Forelimb muscle (tissue), 1 donor: ENCODE data around the gene AHCY. TPM values are rescaled to one million over a fixed set of nuclear protein-coding genes. Genes with fewer than 3 reads are reported as not detected.
"Not testable (repeated sequence)": the region's sequence is repeated elsewhere in the genome, so short reads cannot be mapped to it uniquely, and the experiment has no call there.

Source experiments
- DNase-seq: peaks from one replicate; pipeline ENCODE4 v3.0.0-alpha.2; 2013; ENCODE audit warnings: low read depth
- polyA plus RNA-seq: library from polyadenylated mRNA; unstranded; fragments of 120-200 nt; gene quantifications from one replicate; pipeline ENCODE4 v1.2.1, GENCODE V29; 2013; ENCODE audit not compliant: insufficient read length

Gene AHCY
- polyA plus RNA-seq, 1 donor, result 219 TPM

DNA sequence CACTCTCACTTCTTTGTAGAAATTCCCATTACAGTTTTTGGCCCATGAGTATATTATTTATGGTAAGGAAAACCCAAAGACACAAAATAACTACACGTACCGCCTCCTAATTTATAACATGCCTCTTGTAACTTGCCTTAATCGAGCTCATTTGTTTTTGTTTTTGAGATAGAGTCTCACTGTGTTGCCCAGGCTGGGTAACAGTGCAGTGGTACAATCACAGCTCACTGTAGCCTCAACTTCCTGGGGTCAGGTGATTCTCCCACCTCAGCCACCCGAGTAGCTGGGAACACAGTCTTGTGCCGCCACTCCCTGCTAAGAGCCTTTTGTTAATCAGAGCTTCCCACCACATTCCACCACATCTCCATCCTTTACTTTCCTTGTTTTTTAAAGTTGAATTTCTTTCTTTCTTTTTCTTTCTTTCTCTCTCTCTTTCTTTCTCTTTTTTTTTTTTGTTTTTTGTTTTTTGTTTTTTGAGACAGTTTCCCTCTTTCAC is 46.5 kb downstream of the AHCY start:
- no peak for DNase-seq

DNA sequence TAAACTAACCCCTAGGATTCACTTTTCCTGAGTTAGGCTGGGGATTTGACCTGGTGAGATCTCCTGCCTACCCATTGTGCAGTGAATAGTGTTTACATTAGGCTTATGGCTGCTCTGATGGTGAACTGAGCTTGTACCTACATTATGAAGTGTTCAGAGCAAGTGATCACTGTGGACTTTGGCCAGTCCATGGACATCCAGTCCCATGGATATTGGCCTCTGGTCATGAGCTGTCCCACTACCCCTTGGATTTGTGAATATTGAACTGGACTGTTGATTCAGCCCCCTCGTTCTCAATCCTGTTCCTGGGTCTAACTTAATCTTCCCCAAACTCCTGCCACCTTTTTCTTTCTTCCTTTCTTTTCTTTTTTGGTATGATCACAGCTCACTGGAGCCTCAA is 48.2 kb downstream of the AHCY start:
- no peak for DNase-seq

DNA sequence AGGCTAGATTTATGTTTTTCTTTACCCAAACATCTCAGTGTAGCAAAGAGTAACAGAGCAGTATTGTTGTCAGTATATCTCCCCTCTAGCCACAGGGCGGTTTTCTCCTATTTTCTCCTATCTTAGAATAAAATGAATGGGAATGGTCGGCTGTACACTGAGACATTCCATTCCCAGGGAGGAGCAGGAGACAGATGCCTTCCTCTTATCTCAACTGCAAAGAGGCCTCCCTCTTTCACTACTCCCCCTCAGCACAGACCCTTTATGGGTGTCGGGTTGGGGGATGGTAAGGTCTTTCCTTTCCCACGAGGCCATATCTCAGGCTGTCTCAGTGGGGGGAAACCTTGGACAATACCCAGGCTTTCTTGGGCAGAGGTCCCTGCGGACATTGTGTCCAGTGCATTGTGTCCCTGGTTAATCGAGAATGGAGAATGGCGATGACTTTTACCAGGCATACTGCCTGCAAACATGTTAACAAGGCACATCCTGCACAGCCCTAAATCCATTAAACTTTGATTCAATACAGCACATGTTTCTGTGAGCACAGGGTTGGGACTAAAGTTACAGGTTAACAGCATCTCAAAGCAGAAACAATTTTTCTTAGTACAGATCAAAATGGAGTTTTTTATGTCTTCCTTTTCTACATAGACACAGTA is 50.6 kb downstream of the AHCY start:
- DNase-seq, result not testable (repeated sequence)

DNA sequence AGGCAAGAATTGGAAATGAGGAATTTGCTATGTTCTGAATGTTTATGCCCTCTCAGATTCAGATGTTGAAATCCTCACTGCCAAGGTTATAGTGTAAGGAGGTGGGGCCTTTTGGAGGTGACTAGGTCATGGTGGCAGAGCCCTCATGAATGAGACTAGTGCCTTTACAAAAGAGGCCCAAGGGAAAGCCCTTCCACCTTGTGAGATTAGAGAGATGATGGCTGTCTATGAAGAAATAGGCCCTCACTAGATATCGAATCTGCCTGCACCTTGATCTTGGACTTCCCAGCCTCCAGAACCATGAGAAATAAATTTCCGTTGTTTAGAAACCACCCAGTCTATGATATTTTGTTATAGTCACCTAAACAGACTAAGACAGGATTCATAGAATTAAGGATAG is 51.5 kb downstream of the AHCY start:
- no peak for DNase-seq

DNA sequence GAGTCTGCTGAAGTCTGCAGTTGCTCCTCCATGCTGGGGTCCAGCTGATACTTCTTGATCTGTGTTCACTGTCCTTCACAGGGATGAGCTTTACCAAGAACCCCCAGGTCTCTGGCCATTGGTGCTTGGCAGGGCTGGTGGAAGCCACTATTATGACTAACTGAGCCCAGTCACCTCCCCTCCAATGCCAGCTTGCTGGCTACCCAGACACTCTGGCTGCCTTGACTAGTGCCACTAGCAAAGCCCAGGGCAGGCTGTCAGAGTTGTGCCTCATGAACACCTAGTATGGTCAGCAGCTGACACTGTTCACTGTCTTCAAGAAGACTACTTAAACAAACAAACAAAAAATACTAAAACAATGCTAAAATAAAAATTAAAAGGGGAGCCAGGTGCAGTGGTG is 53.1 kb downstream of the AHCY start:
- DNase-seq, result no peak

DNA sequence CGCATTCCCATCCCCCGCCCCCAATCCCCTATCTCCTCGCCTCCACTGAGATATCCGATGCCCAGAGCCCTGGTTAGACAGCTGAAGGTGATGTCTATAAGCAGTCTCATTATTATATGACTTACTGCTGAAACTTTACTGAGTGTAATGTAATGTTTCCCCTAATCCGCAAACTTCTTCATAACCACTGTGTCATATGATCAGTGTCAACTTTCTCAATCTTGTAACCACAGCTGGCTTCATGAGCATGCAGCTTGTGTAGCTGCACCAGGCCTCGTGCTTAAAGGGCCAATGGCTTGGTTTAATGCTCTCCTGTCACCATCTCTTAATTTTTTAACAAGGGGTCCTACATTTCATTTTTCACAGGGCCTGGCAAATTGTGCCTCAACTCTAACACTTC is 53.9 kb downstream of the AHCY start:
- no peak for DNase-seq

DNA sequence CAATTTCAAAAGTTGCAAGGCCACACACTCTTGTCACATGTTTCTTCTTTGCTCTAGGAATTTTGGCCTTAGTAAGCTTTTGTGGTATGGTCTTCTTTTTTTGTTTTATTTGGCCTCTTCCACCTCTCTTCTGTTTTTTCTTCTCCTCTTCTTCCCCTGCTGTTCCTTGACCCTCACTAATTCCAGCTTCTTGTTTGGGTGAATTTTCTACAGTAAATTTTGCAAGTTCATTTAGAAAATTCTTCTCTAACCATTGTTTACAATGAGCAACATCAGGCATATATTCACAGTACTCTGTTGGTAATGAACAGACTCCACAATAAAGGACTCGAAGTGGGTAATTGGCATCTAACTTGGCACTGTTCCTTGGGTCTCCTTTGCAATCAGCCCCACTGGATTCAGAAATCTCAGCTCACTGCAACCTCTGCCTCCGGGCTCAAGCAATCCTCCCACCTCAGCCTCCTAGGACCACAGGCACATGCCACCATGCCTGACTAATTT is 57.0 kb downstream of the AHCY start:
- DNase-seq, result no peak

DNA sequence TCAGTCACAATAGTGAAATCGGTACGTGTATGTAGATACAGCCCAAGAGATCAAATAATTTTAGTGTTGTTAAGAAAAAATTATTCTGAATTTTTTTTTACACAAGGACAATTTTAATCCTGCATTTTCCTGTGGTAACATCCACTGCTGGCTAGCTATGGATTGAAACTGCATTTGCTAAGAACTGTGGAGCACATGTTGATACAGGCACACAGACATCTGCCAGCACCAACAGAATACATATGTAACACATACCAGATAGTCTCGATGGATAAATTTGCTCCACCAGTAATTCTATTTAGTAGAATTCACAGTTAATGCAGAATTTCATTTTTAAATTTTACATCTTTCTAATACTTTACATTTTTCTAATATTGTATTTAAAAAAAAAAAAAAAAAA is 59.8 kb downstream of the AHCY start:
- DNase-seq, result no peak

DNA sequence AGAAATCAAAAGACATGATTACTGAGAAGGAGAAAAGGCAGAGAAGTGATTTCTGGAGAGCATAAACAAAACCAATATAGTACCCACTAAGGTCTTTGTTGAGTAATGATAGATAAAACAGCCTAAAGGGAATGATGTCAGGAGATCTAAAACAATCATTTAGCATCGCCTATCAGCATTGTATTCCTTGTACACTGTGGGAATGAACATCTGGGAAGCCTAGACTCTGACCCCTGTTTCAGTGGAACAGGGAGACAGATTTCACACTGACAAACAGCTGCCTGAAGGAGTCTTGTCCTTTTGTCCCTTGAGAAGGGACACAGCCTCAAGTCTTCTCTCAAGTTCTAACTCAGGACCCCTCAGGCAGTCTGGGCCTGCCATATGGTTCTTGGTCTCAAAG is 60.3 kb downstream of the AHCY start:
- no peak for DNase-seq

DNA sequence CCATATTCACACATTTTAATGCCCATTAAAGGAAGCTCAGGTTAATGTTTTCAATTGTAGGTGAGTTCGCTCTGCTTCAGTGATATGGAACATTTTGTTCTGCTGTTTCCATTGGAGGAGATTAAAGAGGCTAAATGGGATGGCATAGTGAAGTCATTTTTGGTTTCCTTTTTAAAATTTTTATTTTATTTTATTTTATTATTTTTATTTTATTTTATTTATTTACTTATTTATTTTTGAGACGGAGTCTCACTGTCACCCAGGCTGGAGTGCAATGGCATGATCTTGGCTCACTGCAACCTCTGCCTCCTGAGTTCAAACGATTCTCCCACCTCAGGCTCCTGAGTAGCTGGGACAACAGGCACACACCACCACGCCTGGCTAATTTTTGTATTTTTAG is 61.1 kb downstream of the AHCY start:
- DNase-seq, result not testable (repeated sequence)

DNA sequence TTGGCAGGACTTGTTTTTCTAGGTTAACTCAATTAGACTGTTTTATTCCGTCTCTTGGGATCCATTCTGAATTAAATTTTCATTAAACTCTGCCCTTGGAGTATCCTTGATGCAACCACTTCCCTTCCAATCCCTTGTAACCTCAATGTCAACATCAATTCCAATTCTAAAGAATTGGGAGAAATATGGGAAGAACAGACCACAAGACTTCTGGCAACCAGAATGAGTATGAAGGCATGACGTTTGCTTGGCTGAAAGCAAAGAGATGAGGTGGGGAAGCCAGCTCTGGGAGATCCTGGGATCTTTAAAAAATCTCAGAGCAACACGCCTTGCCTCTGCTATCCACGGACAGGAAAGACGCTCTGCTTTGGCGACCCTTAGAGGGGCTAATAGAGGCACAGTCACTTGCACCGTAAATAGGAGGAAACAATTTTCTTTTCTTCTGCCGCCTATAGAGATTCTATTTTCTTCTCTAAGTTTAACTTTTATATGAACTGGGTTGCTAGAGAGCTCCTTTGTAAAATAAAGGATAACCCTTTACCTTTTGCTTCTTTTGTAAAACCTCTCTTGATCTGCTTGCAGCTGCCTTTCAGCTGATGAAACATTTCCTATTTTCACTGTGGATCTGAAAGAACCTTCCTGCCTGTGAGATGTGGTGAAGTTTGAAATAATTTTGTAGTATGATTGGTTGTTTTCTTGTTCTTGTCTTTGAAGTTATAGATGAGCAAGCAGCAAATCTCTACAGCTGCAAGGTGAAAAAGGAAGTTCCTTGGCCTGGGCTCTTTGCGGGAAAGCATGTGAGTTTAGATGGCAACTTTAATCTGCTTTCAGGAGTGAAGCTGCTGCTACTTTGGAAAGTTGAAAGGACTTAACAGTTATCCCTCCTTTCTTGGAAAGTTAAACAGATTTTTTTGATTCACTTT is 62.2 kb downstream of the AHCY start, which contains the start of gene ASIP:
Gene ASIP (plus strand): TSS at position 731 of the 923 bp plus-strand sequence. CDS start 18,952 bp downstream, outside the sequence.
- DNase-seq, result no peak

DNA sequence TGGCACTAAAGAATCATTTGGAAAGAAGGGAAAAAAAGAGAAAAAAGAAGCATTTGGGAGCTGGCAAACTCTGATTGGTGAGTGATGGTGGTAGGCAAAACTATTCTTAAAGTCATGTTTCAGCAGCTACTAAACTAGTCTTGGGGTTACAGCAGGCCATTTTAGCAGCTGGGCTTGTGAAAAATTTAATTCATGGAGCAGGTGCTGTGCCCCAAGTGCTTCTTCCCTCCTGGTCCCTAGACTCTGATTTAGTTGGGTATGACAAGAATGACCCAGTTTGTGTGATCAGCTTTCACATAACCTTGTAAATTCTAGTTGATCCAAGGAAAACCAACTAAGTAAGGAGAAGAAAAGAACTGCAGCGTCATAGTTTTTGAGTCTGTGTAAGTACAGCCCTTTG is 63.0 kb downstream of the AHCY start:
- no peak for DNase-seq

DNA sequence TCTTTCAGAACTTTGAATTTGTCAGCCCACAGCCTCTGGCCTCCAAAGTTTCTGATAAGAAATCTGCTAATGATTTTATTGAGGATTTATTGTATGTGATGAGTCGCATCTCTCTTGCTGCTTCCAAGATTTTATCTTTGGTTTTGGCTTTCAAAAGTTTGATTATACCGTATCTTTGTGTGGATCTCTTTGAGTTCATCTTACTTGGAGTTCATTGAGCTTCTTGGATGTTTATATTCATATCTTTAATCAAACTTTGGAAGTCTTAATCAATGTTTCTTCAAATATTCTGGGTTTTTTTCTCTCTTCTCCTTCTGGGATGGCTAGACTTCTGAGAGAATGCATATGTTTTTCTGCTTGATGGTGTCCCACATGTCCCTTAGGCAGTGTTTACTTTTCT is 65.2 kb downstream of the AHCY start:
- no peak for DNase-seq

DNA sequence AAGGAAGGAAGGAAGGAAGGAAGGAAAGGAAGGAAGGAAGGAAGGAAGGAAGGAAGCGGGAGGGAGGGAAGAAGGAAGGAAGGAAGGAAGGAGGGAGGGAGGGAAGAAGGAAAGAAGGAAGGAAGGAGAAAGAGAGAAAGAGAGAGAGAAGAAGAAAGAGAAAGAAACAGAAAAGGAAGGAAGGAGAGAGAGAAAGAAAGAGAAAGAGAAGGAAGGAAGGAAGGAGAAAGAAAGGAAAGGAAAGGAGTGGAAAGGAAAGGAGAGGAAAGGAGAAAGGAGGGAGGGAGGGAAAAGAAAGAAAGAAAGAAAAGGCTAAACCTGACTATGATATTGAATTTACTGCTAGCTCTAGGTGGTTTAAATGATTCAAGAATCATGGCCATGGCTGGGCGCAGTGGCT is 67.3 kb downstream of the AHCY start:
- no peak for DNase-seq

DNA sequence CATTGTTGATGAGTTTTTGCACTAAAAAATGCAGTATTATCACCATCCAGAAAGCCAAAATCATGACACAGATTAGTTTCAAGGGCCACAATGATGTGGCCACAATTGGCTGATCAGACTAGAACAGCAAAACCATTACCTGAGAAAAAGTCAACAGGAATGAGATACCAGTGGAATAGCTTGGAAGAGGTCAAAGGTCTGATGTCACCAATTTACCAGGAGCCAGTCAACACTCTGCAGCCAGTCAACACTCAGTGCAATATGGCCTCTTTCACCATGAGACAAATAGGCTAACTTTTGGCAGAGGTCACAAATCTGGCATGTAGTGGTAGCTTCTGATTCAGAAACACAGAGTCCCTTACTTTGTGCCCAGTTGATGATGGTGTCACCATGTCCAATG is 69.5 kb downstream of the AHCY start:
- DNase-seq, result no peak

DNA sequence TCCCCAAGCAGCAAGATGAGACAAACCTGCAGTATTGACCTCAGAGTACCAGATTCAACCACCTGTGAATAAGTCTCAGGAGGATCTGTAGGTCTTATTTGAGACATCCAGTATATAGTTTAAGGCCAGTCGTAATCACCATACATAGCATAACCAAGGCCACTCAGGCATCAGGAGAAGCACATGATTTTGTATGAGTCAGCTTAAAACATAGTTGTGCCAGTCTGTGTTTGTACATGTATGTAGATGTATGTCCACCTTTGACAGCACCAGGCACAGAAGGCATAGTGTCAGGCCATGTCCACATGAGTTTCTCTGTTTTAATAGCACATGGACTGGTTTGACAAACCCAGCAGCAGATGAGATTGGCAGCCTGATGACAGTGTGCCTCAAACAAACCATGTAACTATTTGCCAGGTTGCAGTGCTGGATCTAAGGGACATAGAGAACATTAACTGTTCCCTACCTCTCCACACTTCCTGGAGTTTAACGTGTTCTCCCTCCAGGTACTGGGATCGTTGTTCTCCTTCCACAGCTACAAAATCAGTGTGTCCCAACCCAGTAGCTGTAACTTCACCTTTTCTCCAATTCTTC is 70.6 kb downstream of the AHCY start:
- DNase-seq, result no peak

DNA sequence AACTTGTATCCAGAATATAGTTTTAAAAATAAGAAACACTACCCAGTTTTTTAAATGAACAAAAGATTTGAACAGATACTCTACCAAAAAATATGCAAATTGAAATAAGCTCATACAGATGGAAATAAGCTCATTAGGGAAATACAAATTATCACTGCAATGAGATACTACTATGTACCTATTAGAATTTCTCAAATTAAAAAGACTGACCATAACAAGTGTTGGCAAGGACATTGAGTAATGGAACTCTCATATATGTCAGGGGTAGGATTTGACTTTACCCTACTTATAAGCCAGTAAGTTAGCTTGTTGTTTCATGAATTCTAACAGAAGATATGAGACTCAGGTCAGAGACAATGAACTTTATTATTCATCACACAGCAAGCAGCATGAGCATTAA is 71.5 kb downstream of the AHCY start:
- DNase-seq, result no peak

Other genes with a start within 250 kb of the AHCY start
- 44.0 TPM for gene EIF2S2, start 191.1 kb downstream of the AHCY start, polyA plus RNA-seq
- 0.63 TPM for gene ASIP, start 61.9 kb downstream of the AHCY start, polyA plus RNA-seq
- 23.9 TPM for gene ITCH, start 59.9 kb upstream of the AHCY start, polyA plus RNA-seq
- gene DYNLRB1, start 213.1 kb upstream of the AHCY start, polyA plus RNA-seq, result 110 TPM